Ovary (tissue), 3 donors: ENCODE results near the gene CEP55.

Source experiments
- CTCF ChIP-seq, 3 donors: fragments of 450-650 bp in 2 of 3; fragments of 200-600 bp in 1 of 3; IDR thresholded peaks; one replicate each; pipeline versions ENCODE4 v1.5.1 to v1.8.0; 2016 to 2022; ENCODE audit warnings: antibody characterized with exemption in 3 of 3, mild to moderate bottlenecking in 1 of 3
- POLR2A ChIP-seq: fragments of 450-650 bp; IDR thresholded peaks from one replicate; pipeline ENCODE4 v1.6.1; 2017; ENCODE audit warnings: antibody characterized with exemption, mild to moderate bottlenecking, moderate library complexity
- donor health status: DM: no; HTN: no; CAD: no.

GRCh38 chr10:93498166-93498565 lies 1.8 kb downstream of the CEP55 start:
- TF ChIP-seq CTCF (IDR thresholded peaks at IDR 0.05) (no peak), POLR2A (no peak)
